Measurements from ENCODE around the gene TUBB6. TPM values are rescaled to one million over a fixed set of nuclear protein-coding genes. Genes with fewer than 3 reads are reported as not detected.

Gene TUBB6
- total RNA-seq, 1 donor from 2014 or later, result 31.9 TPM

DNA sequence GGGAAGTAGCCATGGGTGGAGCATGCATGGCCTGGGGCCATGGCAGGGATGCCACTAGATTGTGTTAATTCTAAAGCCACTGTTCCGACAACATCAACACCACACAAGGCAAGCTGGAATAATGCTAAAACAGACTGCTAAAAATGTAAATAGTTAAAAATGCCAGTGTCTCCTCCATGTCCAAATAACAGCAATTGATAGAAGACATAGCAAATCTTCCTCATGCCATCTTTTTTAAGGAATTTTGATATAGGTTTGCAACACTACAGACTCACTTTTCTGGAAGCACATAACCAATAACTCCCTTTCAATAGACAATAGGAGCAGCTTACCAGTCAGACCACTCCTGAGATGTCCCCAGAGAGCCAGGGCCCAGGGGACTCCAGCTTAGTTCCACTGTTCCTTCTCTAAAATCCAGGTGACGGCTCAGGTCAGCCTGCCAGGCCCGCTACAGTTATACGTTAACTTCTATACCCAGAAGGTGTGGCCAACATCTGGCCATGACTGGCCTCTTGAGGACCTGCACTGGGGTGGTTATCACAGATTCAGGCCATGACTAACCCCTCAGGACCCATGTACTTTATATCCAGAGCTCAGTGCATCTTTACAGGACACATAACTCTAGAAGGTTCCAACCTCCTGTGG is 20.3 kb downstream of the TUBB6 start:
- Mint-ChIP-seq H3K36me3 (ENCODE audit: low read depth) (peaks cover 62% of the 10 kb centered on the region), H3K4me1 (peaks cover 9% of the 10 kb centered on the region), H3K4me3 (no peak overlapping the region), H3K27me3 (no peaks in the 10 kb centered on the region), H3K27ac (no peak overlapping the region), H3K9me3 (no peaks in the 10 kb centered on the region)
- ChIA-PET POLR2A (interaction anchor here (1.2 to 1.4 kb wide), 3 partner anchors 12 to 556 kb away, joined by 3 to 9 read pairs (median 4); partner anchors contain the start of gene PTPN2), CTCF (interaction anchor here (0.9 to 2.6 kb wide), 10 partner anchors 10 to 335 kb away, joined by 3 to 14 read pairs (median 4); no protein-coding TSS in a partner anchor)
- intact Hi-C loops (cut with micrococcal nuclease), result loop anchor here (1.0 to 2.0 kb wide), 2 partner anchors 14 to 332 kb away; no protein-coding TSS in a partner anchor
- ATAC-seq (ENCODE audit: low read depth) (no peak), DNase-seq (no peak)
- TF ChIP-seq CTCF (IDR thresholded peaks at IDR 0.05), result no peak

GRCh38 chr18:12329125-12329698 is 21.2 kb downstream of the TUBB6 start:
- no peaks in the 10 kb centered on the region for H3K9me3 Mint-ChIP-seq
- H3K4me1 Mint-ChIP-seq, result peaks cover 9% of the 10 kb centered on the region
- no peaks in the 10 kb centered on the region for H3K27me3 Mint-ChIP-seq
- DNase-seq, result no peak
- intact Hi-C loops (cut with micrococcal nuclease), result loop anchor here (2.0 kb wide), 1 partner anchor 14 kb away; no protein-coding TSS in a partner anchor
- H3K36me3 Mint-ChIP-seq (ENCODE audit: low read depth), result peaks cover 70% of the 10 kb centered on the region
- H3K4me3 Mint-ChIP-seq, result no peak overlapping the region
- ATAC-seq (ENCODE audit: low read depth), result no peak
- POLR2A ChIA-PET, result no interaction called here
- TF ChIP-seq CTCF (IDR thresholded peaks at IDR 0.05), result no peak
- H3K27ac Mint-ChIP-seq, result no peak overlapping the region
- CTCF ChIA-PET, result interaction anchor here (1.5 to 2.6 kb wide), 4 partner anchors 11 to 334 kb away, joined by 4 to 14 read pairs (median 7); no protein-coding TSS in a partner anchor

DNA sequence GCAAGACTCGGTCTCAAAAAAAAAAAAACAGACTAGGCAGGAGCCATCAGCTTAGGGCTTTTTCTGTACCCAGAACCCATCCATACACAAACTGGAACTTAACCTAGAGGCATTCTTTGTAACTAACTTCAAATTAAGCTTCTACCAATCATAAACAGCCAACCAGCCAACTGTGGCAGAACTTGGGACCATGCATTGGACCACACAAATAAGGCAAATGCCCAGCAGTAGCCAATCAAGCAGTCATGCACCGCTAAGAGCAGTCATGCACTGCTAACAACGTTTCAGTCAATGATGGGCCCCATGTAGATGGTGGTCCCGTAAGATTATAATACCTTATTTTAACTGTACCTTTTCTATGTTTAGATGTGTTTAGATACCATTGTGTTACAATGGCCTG is 22.7 kb downstream of the TUBB6 start:
- Mint-ChIP-seq H3K27ac (no peak overlapping the region), H3K36me3 (ENCODE audit: low read depth) (peaks cover 70% of the 10 kb centered on the region), H3K9me3 (no peaks in the 10 kb centered on the region), H3K4me1 (peaks cover 9% of the 10 kb centered on the region), H3K4me3 (no peak overlapping the region), H3K27me3 (no peaks in the 10 kb centered on the region)
- TF ChIP-seq CTCF (IDR thresholded peaks at IDR 0.05), result no peak
- ATAC-seq (ENCODE audit: low read depth) (no peak), DNase-seq (no peak)
- ChIA-PET POLR2A (no interaction called here), CTCF (no interaction called here)
- intact Hi-C loops (cut with micrococcal nuclease), result no loop called here

GRCh38 chr18:12333506-12334290 is 25.7 kb downstream of the TUBB6 start:
- Mint-ChIP-seq H3K27me3 (no peaks in the 10 kb centered on the region), H3K9me3 (no peaks in the 10 kb centered on the region), H3K27ac (no peak overlapping the region), H3K4me3 (no peak overlapping the region), H3K4me1 (no peaks in the 10 kb centered on the region), H3K36me3 (ENCODE audit: low read depth) (peaks cover 68% of the 10 kb centered on the region)
- ATAC-seq (ENCODE audit: low read depth) (no peak), DNase-seq (no peak)
- ChIA-PET POLR2A (no interaction called here), CTCF (no interaction called here)
- no peak for TF ChIP-seq CTCF (IDR thresholded peaks at IDR 0.05)
- intact Hi-C loops (cut with micrococcal nuclease), result no loop called here

- TF ChIP-seq CTCF (IDR thresholded peaks at IDR 0.05), result no peak
- intact Hi-C loops (cut with micrococcal nuclease), result no loop called here
- H3K36me3 Mint-ChIP-seq (ENCODE audit: low read depth), result peaks cover 64% of the 10 kb centered on the region
- ATAC-seq (ENCODE audit: low read depth) (no peak), DNase-seq (no peak)
- no peak overlapping the region for H3K4me3 Mint-ChIP-seq
- POLR2A ChIA-PET, result no interaction called here
- no peaks in the 10 kb centered on the region for H3K9me3 Mint-ChIP-seq
- CTCF ChIA-PET, result interaction anchor here (0.7 kb wide), 1 partner anchor 20 kb away, joined by 4 read pairs; no protein-coding TSS in a partner anchor
- no peak overlapping the region for H3K27ac Mint-ChIP-seq
- no peaks in the 10 kb centered on the region for H3K27me3 Mint-ChIP-seq
- H3K4me1 Mint-ChIP-seq, result no peaks in the 10 kb centered on the region
Observed at GRCh38 chr18:12334366-12334808, 26.3 kb downstream of the TUBB6 start.

Data from activated B cell treated with CpG ODN at 0.5 μM for 24 hours (primary cell).